Cardiac muscle cell (in vitro differentiated cells and primary cell): Measurements from ENCODE around the gene RAMACL. TPM values are rescaled to one million over a fixed set of nuclear protein-coding genes. Genes with fewer than 3 reads are reported as not detected.
A peak's percentile ranks its signal among the peaks of the same experiment; 100 is the strongest.

Experiments
- DNase-seq, 2 donors: peaks; one replicate each; pipeline versions ENCODE4 v3.0.0 to v3.0.0-alpha.2; 2010 to 2017; ENCODE audit warnings: low read depth in 1 of 2, low spot score in 1 of 2
- H3K27ac ChIP-seq: fragments of 200-600 bp; sonication (generic); 2 replicates; pipeline ENCODE4 v1.5.1; 2016
- H3K27me3 ChIP-seq: fragments of 200-600 bp; sonication (generic); 2 replicates; pipeline ENCODE4 v1.6.0; 2016; ENCODE audit warnings: control low read depth
- H3K36me3 ChIP-seq: fragments of 200-600 bp; sonication (generic); 2 replicates; pipeline ENCODE4 v1.5.1; 2016; ENCODE audit warnings: control low read depth
- H3K4me1 ChIP-seq: fragments of 200-600 bp; sonication (generic); 2 replicates; pipeline ENCODE4 v1.8.1; 2017; ENCODE audit warnings: low read depth, mild to moderate bottlenecking, mixed run types
- H3K4me3 ChIP-seq: fragments of 200-600 bp; sonication (generic); 2 replicates; pipeline ENCODE4 v1.5.1; 2016; ENCODE audit warnings: mild to moderate bottlenecking
- H3K9me3 ChIP-seq: fragments of 200-600 bp; sonication (generic); 2 replicates; pipeline ENCODE4 v1.5.1; 2017; ENCODE audit warnings: low read depth, mild to moderate bottlenecking, control low read depth
- CTCF ChIP-seq: IDR thresholded peaks from 2 replicates; pipeline ENCODE4 v1.5.1; 2012; ENCODE audit warnings: low read depth, mild to moderate bottlenecking, low read length
- polyA plus RNA-seq: library from polyadenylated mRNA; unstranded; fragments of >200 nt; fragmentation: Nextera tagmentation; extraction: Ambion mirVana; gene quantifications from 2 replicates; pipeline ENCODE4 v1.2.1, GENCODE V29; 2016
- total RNA-seq: library from RNA; depleted of rRNA; stranded (reverse); fragments of >200 nt; gene quantifications from 2 replicates; pipeline ENCODE4 v1.2.3, GENCODE V29; 2016

Gene RAMACL
- total and polyA plus RNA-seq, 2 experiments from 2014 or later, result 0.44 to 0.45 TPM

- TF ChIP-seq CTCF, result no peak
- H3K36me3 ChIP-seq, result no peaks in the 10 kb centered on the region
- H3K27me3 ChIP-seq, result no peaks in the 10 kb centered on the region
- no peaks in the 10 kb centered on the region for H3K4me1 ChIP-seq
- no peaks in the 10 kb centered on the region for H3K9me3 ChIP-seq
- no peak overlapping the region for H3K27ac ChIP-seq
- no peak overlapping the region for H3K4me3 ChIP-seq
- DNase-seq, result peak in 1 of 2 donors; percentile 81
These were observed 32.8 kb downstream of the RAMACL start for GRCh38 chr6:166553563-166554271.

DNA sequence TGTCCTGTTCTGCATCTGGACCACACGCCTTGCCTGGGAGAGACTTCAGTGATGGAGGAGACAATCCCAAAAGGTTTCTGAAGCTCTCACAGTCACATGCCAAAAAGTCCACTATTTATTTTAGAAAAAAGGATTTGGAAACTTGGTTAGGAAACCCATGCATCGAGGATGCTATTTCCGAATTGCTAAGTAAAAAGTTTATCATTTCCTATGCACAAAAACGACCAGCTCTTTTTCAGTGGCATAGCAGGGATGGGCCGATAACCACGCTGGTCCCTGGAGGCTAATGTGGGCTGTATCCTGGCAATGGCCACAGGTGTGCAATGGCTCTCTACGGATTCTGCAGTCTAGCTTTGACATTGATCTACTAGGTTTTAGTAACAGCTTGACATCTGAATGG is 33.9 kb downstream of the RAMACL start:
- Histone ChIP-seq H3K4me1 (no peaks in the 10 kb centered on the region), H3K36me3 (no peaks in the 10 kb centered on the region), H3K27me3 (no peaks in the 10 kb centered on the region), H3K9me3 (no peaks in the 10 kb centered on the region), H3K4me3 (no peak overlapping the region), H3K27ac (no peak overlapping the region)
- DNase-seq, result no peak
- no peak for TF ChIP-seq CTCF

DNA sequence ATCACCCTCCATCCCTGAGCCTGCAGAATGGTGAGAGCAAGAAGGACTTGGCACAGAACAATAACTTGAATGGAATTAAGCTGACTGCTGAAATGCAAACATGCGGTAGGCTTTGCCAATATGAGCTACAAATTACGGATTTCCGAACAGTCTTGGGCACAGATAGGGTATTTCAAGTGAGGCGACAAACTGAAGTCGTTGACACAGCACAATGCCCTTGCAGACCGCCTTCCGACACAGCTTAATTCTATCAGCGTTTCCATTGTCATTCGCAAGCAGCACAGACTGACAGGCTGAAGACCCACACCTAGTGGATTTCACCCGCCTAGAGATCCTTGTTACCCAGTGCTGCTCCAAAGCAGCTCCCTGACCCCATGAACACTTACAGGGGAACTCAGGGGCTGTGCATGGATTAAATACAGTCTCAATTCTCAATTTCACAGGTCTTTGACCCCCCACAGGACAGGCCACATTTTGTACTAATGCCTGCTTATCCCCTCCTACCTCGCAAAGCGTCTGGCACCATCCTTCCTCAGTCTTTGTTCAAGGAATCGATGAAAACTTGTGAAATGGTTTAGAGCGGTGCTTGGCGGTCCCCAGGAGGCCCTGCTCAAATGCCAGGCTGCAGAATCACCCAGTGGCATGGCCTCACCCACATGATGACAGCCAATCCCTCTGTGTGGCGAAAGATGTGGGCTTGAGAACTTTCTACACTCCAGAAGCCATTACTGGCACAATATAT is 34.6 kb downstream of the RAMACL start:
- TF ChIP-seq CTCF, result no peak
- H3K36me3 ChIP-seq, result no peaks in the 10 kb centered on the region
- no peak for DNase-seq
- H3K4me3 ChIP-seq, result no peak overlapping the region
- no peaks in the 10 kb centered on the region for H3K4me1 ChIP-seq
- H3K27ac ChIP-seq, result no peak overlapping the region
- H3K27me3 ChIP-seq, result no peaks in the 10 kb centered on the region
- no peaks in the 10 kb centered on the region for H3K9me3 ChIP-seq

DNA sequence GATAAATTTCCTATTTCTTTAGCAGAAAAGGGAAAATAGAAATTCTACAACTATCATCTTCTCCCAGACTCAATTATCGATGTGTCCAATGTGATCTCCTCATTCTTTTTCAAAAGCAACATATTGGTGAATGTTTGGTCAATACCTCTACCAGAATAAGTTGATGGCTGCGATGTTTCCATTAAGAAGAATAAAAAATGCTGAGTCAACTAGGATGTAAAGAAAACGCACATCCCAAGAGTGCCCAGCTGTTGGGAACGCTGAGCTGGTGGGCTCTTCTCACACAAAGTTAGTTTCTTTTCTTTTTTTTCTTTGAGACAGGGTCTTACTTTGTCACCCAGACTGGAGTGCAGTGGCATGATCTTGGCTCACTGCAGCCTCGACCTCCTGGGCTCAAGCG is 39.8 kb downstream of the RAMACL start:
- no peak for DNase-seq
- no peak for TF ChIP-seq CTCF
- Histone ChIP-seq H3K27ac (no peak overlapping the region), H3K36me3 (no peaks in the 10 kb centered on the region), H3K4me3 (no peak overlapping the region), H3K4me1 (no peaks in the 10 kb centered on the region), H3K27me3 (no peaks in the 10 kb centered on the region), H3K9me3 (no peaks in the 10 kb centered on the region)

GRCh38 chr6:166545156-166546034 is 41.1 kb downstream of the RAMACL start:
- Histone ChIP-seq H3K4me1 (no peaks in the 10 kb centered on the region), H3K36me3 (no peaks in the 10 kb centered on the region), H3K27ac (no peak overlapping the region), H3K9me3 (no peaks in the 10 kb centered on the region), H3K4me3 (no peak overlapping the region), H3K27me3 (no peaks in the 10 kb centered on the region)
- no peak for DNase-seq
- TF ChIP-seq CTCF, result no peak
